PFSK-1 (cell line): ENCODE data around the gene NODAL.

Source experiments
- POLR2AphosphoS5 ChIP-seq: IDR thresholded peaks from 2 replicates; pipeline ENCODE4 v1.6.1; 2012; ENCODE audit warnings: low read depth, mild to moderate bottlenecking, control low read depth, low read length, moderate library complexity
- REST ChIP-seq, 2 experiments: IDR thresholded peaks; 2 replicates each; pipeline versions ENCODE4 v1.6.1 to v1.8.0; 2011 to 2012; ENCODE audit warnings: low read depth in 2 of 2, low read length in 2 of 2, control low read depth in 1 of 2, inconsistent platforms in 1 of 2, mild to moderate bottlenecking in 1 of 2, moderate library complexity in 1 of 2; ENCODE audit not compliant: insufficient read depth in 1 of 2

DNA sequence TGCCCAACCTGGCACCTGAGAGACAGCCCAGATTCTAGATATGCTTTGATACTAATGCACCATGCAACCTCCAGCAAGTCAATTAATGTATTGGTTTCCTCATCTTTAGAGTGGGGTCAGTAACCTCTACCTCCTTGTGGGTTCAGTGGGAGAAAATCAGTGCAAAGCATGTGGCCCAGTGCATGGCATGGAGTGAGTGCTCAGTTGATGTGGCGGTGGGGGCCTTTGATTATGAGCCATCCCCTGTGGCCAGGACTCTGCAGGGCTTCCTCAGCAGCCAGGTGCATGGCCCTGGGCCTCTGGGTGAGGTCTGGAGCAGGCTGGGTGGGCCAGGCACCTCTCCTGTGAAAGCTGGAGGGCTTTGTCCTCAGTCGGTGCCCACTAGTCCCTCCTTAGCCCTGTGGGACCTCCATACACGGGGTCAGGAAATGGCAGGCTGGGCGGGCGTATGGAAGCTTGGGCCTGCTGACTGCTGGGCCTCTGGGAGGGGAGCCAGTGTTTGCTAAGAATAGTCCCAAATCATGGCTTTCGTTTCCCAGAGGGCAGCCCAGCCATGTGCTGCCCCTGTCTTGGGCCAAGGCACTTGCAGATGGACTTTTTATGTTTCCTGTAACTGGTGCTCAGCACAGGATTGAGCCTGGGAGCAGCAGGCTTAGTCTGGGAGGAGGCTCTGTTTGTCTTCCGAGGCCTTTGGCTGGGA lies 40.5 kb upstream of the NODAL start:
- TF ChIP-seq POLR2AphosphoS5 (no peak), REST (IDR thresholded peaks at IDR 0.05; ENCODE audit: insufficient read depth in 1 of 2, low read depth in 2 of 2, low read length in 2 of 2) (no peak)
